HG03060 (cell line): ENCODE data around the gene MCRS1.
"Not testable (repeated sequence)": the region's sequence is repeated elsewhere in the genome, so short reads cannot be mapped to it uniquely, and the experiment has no call there.

Experiments used
- ATAC-seq: cut with Tn5 transposase; IDR thresholded peaks from one replicate; pipeline ENCODE4 v1.9.1; 2021; ENCODE audit warnings: low read depth, moderate number of reproducible peaks; ENCODE audit not compliant: unreplicated experiment

Gene MCRS1

GRCh38 chr12:49524660-49525324 is 43.1 kb downstream of the MCRS1 start:
- no peak for ATAC-seq

GRCh38 chr12:49521389-49521788 is 46.6 kb downstream of the MCRS1 start:
- ATAC-seq: no peak

GRCh38 chr12:49519574-49519936 is 48.4 kb downstream of the MCRS1 start:
- ATAC-seq: no peak

- ATAC-seq: no peak
Measured at GRCh38 chr12:49518914-49519573, 48.9 kb downstream of the MCRS1 start.

- ATAC-seq: no peak
Measured at GRCh38 chr12:49515266-49515665, 52.7 kb downstream of the MCRS1 start.

- ATAC-seq: no peak
Measured at GRCh38 chr12:49512546-49512945, 55.4 kb downstream of the MCRS1 start.

GRCh38 chr12:49511410-49511809 is 56.5 kb downstream of the MCRS1 start:
- no peak for ATAC-seq

GRCh38 chr12:49509681-49510080 is 58.3 kb downstream of the MCRS1 start:
- ATAC-seq: not testable (repeated sequence)
